Stimulated activated CD4-positive, alpha-beta T cell treated with anti-CD3 and anti-CD28 coated beads, Interleukin-1b, Interleukin-23, amount 100 ng/mL, for 24 hours (primary cell): ENCODE measurements around the gene TMEM243.

Experiments used
- DNase-seq, 4 experiments: peaks; one replicate each; pipeline ENCODE4 v3.0.0-alpha.2; 2020; ENCODE audit warnings: low read depth in 4 of 4, low spot score in 1 of 4

The TMEM243 gene

DNA sequence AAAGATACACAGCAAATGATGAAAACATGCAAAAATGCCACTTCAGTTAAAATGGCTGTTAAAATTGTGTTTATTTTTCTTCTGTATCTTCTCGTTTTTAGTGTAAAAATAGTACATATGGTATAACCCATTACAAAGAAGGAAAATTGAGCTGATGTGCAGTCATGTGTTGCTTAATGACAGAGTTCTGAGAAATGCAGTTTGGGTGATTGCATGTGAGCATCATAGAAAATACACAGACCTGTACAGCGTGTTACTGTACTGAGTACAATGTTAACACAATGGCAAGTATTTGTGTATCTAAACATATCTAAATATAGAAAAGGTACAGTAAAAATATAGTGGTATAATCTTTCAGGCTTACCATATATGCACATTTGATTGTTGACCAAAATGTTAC, 60.0 kb downstream of the TMEM243 start:
- DNase-seq: no peak

DNA sequence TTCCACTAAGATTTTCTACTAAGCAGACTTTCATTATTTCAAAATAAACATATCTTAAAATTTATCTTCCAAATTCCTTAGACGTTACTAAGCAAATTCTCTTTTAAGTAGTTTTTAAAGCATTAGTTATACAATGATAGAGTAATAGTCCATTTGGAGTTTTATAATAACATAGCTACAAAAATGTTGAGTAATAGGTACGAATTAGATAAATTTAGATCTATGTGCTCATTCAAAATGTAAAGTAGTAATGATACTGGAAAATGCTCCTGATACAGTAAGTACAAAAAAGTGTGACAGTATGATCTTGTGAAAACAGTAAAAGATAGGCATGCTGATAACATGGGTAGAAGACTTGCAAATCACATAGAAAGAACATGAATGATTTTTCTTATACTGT, 62.8 kb downstream of the TMEM243 start:
- DNase-seq: no peak

DNA sequence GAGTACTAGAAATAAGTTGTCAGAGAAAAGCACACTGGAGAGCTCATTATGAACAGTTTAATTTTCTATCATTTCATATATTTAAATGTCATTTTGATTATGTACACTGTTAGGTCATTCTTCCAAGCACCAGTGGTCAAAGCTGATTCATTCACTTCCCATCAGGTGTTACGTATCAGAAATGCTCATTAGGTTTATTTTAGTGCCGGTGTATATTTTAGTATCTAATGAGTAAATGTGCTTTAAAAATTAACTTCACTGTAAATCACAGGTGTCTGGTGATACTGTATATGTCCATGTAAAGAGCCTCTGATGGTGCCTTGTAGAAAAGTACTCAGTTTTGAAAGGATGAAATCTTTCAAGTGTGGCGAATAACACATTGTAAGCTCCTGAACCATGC, 63.7 kb downstream of the TMEM243 start:
- no peak for DNase-seq

DNA sequence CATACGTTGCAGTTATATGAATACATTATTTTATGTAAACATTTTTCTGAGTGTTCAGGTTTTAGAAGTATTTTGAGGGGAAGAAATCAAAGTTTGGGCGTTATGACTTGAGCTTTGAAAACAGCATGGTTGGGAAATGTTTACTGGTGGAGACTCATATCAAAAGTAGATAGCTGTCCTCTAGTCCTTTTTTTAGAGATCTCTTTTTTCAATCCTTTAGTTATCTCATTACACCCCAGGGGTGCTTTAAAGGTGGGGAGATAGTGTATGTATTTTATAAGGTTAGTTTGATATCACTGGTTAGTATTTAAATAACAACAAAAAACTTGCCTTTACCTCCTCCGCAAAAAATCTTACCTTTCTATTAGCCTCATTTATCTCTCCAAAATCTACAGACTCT, 65.0 kb downstream of the TMEM243 start:
- no peak for DNase-seq

DNA sequence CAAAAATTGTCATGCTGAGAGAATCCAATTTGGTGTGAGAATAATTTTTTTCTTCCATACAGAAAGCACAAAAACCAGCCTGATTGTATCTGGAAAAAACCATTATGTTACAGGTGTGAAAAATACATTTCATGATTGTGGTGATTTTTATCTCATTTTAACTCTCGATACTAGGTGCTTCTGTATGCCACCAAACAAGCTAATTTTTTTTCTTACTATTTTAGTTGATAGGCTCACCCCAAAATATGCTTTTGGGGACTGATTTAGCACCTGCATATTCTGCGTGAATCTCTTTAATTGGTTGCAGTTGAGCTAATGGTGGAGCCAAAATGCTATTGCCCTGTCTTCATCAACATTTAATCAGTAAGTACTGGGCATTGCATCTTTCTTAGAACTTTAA, 65.4 kb downstream of the TMEM243 start:
- no peak for DNase-seq

DNA sequence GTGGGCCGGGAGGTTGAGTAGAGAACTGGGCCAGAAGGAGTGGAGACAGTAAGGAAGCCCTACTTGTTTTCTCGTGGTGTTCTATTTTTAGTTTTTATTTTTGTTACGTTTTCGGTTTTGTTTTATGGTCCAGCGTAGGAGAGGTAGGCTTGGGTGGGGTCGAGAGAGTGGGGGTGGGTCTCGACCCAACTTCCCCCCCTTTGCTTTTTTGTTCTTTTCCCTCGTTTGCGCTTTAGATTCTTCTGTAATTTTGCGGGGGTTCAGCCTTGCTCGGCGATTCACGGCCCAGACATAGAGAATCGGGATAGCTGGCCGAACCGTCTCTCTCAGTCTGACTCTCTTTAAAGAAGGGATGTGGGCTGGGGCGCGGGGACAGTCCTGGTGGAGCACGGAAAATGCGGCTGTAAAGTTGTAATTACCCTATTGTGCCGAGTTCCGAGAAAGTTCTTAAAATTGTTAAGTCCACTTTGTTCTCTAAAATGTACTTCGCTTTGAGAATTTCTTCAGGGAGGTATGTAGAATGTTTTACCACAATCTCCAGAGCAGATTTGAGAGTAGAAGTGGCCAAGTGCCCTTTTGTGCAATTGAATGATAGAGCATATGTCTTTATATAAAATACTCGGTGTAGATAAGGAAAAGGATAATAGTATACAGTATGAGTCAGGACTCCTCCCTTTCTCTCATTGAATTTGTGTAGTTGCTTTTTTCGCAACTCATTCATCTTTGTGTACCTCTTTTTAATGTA, 66.5 kb downstream of the TMEM243 start:
- peak in 1 of 4 experiments; percentile 21 for DNase-seq

- peak; percentile 71 to 84 (median 80) for DNase-seq
These were observed 67.2 kb downstream of the TMEM243 start, which contains the start of gene DMTF1 for GRCh38 chr7:87152112-87152896. TSS of gene DMTF1 (plus strand) at chr7:87152453. CDS start at chr7:87164942, 12,489 bp downstream.

DNA sequence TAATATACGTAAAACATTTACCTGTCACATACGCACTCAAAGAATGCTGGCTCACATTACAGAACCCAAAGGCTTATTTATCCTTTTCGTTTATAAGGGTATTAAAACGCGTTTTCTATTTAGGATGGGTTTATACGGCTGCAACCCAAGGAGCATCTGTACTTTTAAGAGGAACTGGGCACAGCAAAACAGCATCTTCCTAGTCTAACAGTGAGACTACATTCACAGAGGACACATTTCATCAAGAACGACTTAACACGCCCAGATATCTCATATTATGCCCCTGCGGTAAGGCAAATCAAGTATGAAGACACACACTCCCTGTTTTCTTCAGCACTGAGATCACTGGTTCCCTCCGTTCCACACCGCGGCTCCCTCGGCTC, 67.8 kb downstream of the TMEM243 start:
- no peak for DNase-seq

DNA sequence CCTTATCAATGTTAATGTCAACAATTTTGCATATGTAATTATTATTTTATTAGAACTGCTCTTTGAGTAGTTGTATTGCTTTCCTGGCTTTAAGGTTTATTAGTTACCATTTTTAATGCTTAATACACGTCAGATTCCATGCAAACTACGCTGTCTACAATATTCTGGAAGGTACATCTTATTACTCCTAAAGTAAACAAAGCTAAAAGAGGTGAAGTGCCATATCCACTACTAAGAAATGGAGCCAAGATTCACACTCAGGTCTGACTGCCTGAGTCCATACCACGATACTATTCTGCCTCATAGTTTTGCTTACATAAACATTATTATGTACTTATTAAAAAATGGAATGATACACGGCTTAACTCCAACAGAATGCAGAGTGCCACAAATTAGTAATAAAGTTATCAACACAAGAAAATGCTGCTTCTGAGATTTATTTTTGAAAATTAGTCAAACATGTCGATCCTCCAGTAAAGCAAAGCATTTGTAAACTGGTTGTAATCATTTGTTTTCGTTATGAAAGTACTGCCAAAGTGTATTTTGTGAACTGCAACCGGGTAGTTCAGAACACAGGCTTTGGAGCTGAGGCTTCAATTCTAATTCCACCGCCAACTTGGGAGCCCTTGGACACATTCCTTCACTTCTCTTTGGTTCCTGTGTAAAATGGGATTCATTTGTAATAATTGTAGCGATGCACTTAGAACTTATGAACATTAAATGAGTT, 68.4 kb downstream of the TMEM243 start:
- DNase-seq: no peak

DNA sequence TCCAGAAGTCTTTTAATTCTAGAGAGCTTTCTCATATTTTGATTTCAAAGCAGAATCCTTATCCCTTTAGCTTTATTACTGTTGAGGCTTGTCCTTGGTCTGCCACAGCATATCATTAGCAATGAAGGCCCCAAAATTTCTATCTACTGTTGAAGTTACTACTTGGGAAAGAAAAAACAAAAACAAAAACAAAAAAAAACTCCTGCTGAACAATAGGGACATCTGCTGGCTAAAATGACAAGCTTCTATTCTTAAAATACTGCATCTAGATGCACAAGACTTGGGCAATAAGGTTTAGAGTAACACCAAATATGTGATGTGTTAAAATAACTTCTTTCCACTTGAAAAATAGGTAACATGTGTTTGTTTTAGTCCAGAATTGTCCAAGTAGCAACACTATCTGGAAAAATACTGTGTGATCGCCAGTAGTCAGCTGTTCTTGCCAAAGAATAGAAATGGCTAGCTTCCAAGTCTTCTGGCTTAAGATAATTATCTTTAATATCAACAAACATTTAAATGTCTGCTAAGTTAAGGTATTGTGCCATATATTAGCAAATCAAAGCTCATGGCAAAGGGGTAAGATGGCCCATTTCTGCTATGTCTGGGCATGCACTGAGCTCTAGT, 71.1 kb downstream of the TMEM243 start:
- DNase-seq: no peak

- DNase-seq: no peak
These were observed 72.0 kb downstream of the TMEM243 start for GRCh38 chr7:87147500-87147899.

DNA sequence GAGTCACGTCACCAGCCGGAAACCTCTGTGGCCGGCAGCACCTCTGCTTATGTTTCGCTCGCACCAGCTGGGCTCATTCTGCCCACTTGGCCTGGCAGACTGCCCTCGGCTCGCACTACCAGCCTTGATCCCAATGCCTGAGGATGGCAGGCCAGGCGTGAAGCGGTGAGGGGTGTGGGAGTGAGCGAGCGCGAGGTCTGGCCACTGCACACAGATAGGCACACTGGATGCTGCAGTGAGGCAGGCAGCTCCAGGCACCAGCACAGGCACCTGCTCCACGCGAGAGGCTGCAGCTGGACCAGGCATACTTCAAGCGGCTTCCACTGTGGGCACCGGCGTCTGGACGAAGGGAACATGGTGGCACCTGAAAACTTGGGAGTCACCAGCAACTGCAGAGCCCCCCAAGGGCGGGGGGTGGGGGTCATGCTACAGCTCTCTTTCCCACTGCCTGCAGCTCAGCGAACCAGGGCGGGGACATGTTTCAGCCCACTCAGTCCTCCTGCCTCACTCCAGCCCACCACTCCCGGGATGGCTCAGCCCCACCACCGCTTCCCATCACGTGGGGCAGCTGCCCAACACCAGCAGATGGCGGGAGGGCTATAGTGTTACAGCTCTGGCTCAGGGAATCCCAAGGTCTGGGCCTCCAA, 72.7 kb downstream of the TMEM243 start:
- DNase-seq: no peak
